SK-N-SH (cell line): ENCODE results near the gene DNAJC24. TPM values are rescaled to one million over a fixed set of nuclear protein-coding genes. Genes with fewer than 3 reads are reported as not detected.
A peak's percentile ranks its signal among the peaks of the same experiment; 100 is the strongest.
"Not testable (repeated sequence)": the region's sequence is repeated elsewhere in the genome, so short reads cannot be mapped to it uniquely, and the experiment has no call there.

Source experiments
- CTCF ChIA-PET: fragments of 300-600, 350-600 bp; formaldehyde crosslinking; extraction: SDS; loops from one replicate; lab custom pipeline; 2021; lab: Yijun Ruan, JAX
- POLR2A ChIA-PET: fragments of 350-600 bp; sonication (Branson Sonifier 250); formaldehyde crosslinking; extraction: SDS; loops from one replicate; lab custom pipeline; 2020; ENCODE audit warnings: antibody characterized with exemption, inconsistent platforms; lab: Yijun Ruan, JAX
- DNase-seq: peaks from one replicate; pipeline ENCODE4 v3.0.0; 2012
- H2AFZ ChIP-seq: fragments of 200-600 bp; sonication (generic); 2 replicates; pipeline ENCODE4 v1.8.1; 2016; ENCODE audit warnings: antibody characterized with exemption, mild to moderate bottlenecking, low read depth
- H3F3A ChIP-seq: fragments of 200-600 bp; sonication (generic); replicated peaks from 2 replicates; pipeline ENCODE3; 2016; ENCODE audit warnings: antibody characterized with exemption, mild to moderate bottlenecking; ENCODE audit not compliant: insufficient read depth
- H3K27ac ChIP-seq, 2 experiments: fragments of 200-500 bp in 1 of 2; fragments of 200-600 bp in 1 of 2; sonication (Bioruptor generic) in 1 of 2; sonication (generic), shearing (Covaris generic) in 1 of 2; 2 replicates each; pipeline versions ENCODE4 v1.5.1 to v1.6.1; 2014 to 2016; ENCODE audit warnings: low read depth in 2 of 2, inconsistent platforms in 1 of 2, low read length in 1 of 2, mild to moderate bottlenecking in 1 of 2, mixed read lengths in 1 of 2
- H3K27me3 ChIP-seq: fragments of 200-600 bp; sonication (generic), shearing (Covaris generic); 2 replicates; pipeline ENCODE4 v1.6.1; 2016; ENCODE audit warnings: mixed run types; ENCODE audit not compliant: insufficient read depth
- H3K36me3 ChIP-seq, 2 experiments: fragments of 200-500 bp in 1 of 2; fragments of 200-600 bp in 1 of 2; sonication (Bioruptor generic) in 1 of 2; sonication (generic) in 1 of 2; replicated peaks in 1 of 2; 2 replicates each; pipeline versions ENCODE3 to v1.5.1; 2014 to 2016; ENCODE audit warnings: low read length in 1 of 2, mild to moderate bottlenecking in 1 of 2; ENCODE audit not compliant: insufficient read depth in 2 of 2, control insufficient read depth in 1 of 2
- H3K4me1 ChIP-seq, 2 experiments: fragments of 200-500 bp in 1 of 2; fragments of 200-600 bp in 1 of 2; sonication (Bioruptor generic) in 1 of 2; sonication (generic), shearing (Covaris generic) in 1 of 2; 2 replicates each; pipeline versions ENCODE4 v1.5.1 to v1.6.1; 2014 to 2016; ENCODE audit warnings: low read depth in 1 of 2, low read length in 1 of 2, mixed run types in 1 of 2; ENCODE audit not compliant: insufficient read depth in 2 of 2, control insufficient read depth in 1 of 2
- H3K4me2 ChIP-seq: fragments of 200-600 bp; sonication (generic), shearing (Covaris generic); 2 replicates; pipeline ENCODE4 v1.6.1; 2017; ENCODE audit warnings: mixed run types
- H3K4me3 ChIP-seq, 2 experiments: fragments of 200-500 bp in 1 of 2; fragments of 200-600 bp in 1 of 2; sonication (Bioruptor generic) in 1 of 2; sonication (generic), shearing (Covaris generic) in 1 of 2; 2 replicates each; pipeline versions ENCODE4 v1.5.1 to v1.8.1; 2014 to 2016; ENCODE audit warnings: low read depth in 2 of 2, inconsistent platforms in 1 of 2, low read length in 1 of 2, mild to moderate bottlenecking in 1 of 2, mixed read lengths in 1 of 2, moderate library complexity in 1 of 2
- H3K79me2 ChIP-seq: fragments of 200-600 bp; sonication (generic); 2 replicates; pipeline ENCODE4 v1.8.1; 2017; ENCODE audit warnings: mild to moderate bottlenecking; ENCODE audit not compliant: insufficient read depth
- H3K9ac ChIP-seq: fragments of 200-600 bp; sonication (generic); 2 replicates; pipeline ENCODE4 v1.6.1; 2017; ENCODE audit warnings: mixed run types
- H3K9me2 ChIP-seq: fragments of 200-600 bp; sonication (generic); 2 replicates; pipeline ENCODE4 v1.6.1; 2017; ENCODE audit warnings: mixed run types
- H3K9me3 ChIP-seq: fragments of 200-600 bp; sonication (generic); 2 replicates; pipeline ENCODE4 v1.6.1; 2017; ENCODE audit warnings: mixed run types, mild to moderate bottlenecking, moderate library complexity
- H4K20me1 ChIP-seq: fragments of 200-600 bp; sonication (generic); 2 replicates; pipeline ENCODE4 v1.6.1; 2017; ENCODE audit warnings: mild to moderate bottlenecking, mixed run types; ENCODE audit not compliant: insufficient read depth
- CHD2 ChIP-seq: fragments of 150-350 bp; IDR thresholded peaks from 2 replicates; pipeline ENCODE4 v1.6.1; 2018; ENCODE audit warnings: low read length; ENCODE audit not compliant: partially characterized antibody
- CTCF ChIP-seq: fragments of 200-600 bp; sonication (generic); IDR thresholded peaks from 2 replicates; pipeline ENCODE4 v1.6.1; 2017; ENCODE audit warnings: antibody characterized with exemption, mild to moderate bottlenecking, moderate library complexity
- ELF1 ChIP-seq: IDR thresholded peaks from 2 replicates; pipeline ENCODE4 v1.4.0; 2012
- EP300 ChIP-seq, 2 experiments: IDR thresholded peaks; 2 replicates each; pipeline versions ENCODE4 v1.4.0 to v1.6.1; 2012; ENCODE audit warnings: borderline replicate concordance in 1 of 2, low read depth in 1 of 2, low read length in 1 of 2
- EZH2phosphoT487 ChIP-seq: fragments of 200-600 bp; sonication (generic); IDR thresholded peaks from 2 replicates; pipeline ENCODE4 v1.6.1; 2017; ENCODE audit warnings: low read depth, mixed run types, mild to moderate bottlenecking, antibody characterized with exemption, moderate library complexity, borderline replicate concordance
- FOSL2 ChIP-seq: IDR thresholded peaks from 2 replicates; pipeline ENCODE4 v1.4.0; 2012; ENCODE audit warnings: low read depth, mild to moderate bottlenecking, moderate library complexity, borderline replicate concordance
- FOXJ3 ChIP-seq: sonication (generic); formaldehyde crosslinking; IDR thresholded peaks from 2 replicates; pipeline ENCODE4 v1.5.1; 2020; ENCODE audit warnings: mild to moderate bottlenecking, missing genetic modification reagents
- GABPA ChIP-seq: IDR thresholded peaks from 2 replicates; pipeline ENCODE4 v1.4.0; 2012; ENCODE audit warnings: low read depth, mild to moderate bottlenecking
- JUND ChIP-seq: IDR thresholded peaks from 2 replicates; pipeline ENCODE4 v1.4.0; 2012
- NRF1 ChIP-seq: IDR thresholded peaks from 2 replicates; pipeline ENCODE4 v1.6.1; 2012; ENCODE audit warnings: low read depth, mild to moderate bottlenecking, low read length
- POLR2AphosphoS5 ChIP-seq: IDR thresholded peaks from 2 replicates; pipeline ENCODE4 v1.6.1; 2012; ENCODE audit warnings: low read depth, low read length
- REST ChIP-seq: IDR thresholded peaks from 2 replicates; pipeline ENCODE4 v1.6.1; 2012; ENCODE audit warnings: mild to moderate bottlenecking, low read depth, low read length, moderate library complexity
- RFX5 ChIP-seq: IDR thresholded peaks from 2 replicates; pipeline ENCODE4 v1.6.1; 2012; ENCODE audit warnings: mild to moderate bottlenecking, improper control_type of control experiment, low read length
- SIN3A ChIP-seq: IDR thresholded peaks from 2 replicates; pipeline ENCODE4 v1.6.1; 2012; ENCODE audit warnings: low read depth, mild to moderate bottlenecking, low read length, moderate library complexity, borderline replicate concordance
- SMC3 ChIP-seq: IDR thresholded peaks from 2 replicates; pipeline ENCODE4 v1.6.1; 2012; ENCODE audit warnings: low read depth, low read length, improper control_type of control experiment
- TAF1 ChIP-seq: IDR thresholded peaks from 2 replicates; pipeline ENCODE4 v1.6.1; 2012; ENCODE audit warnings: low read depth, mild to moderate bottlenecking, low read length, moderate library complexity, borderline replicate concordance
- WGBS: methylation state at CpG from one replicate; pipeline ENCODE4 v1.1.6; 2017; ENCODE audit warnings: low lambda C conversion rate; 5-methylcytosine and 5-hydroxymethylcytosine counted together
- polyA plus RNA-seq, 3 experiments: library from polyadenylated mRNA; depleted of rRNA; stranded (reverse); fragments of >200 nt; gene quantifications; 2 replicates each; pipeline ENCODE4 v1.2.3, GENCODE V29; 2012

The DNAJC24 gene
- polyA plus RNA-seq, 1 of the 3 experiments (the other 2 are of a cell fraction), result 6.2 TPM

- TF ChIP-seq REST (no peak), GABPA (peak; percentile 97), SIN3A (peak; percentile 82; the same call in 1 of the 2 replicates), ELF1 (peak; percentile 65), POLR2AphosphoS5 (peak; percentile 93), FOXJ3 (CRISPR knock-in tag) (no peak), NRF1 (no peak), SMC3 (no peak), FOSL2 (no peak), TAF1 (peak; percentile 88), EZH2phosphoT487 (no peak)
Measured at GRCh38 chr11:31369348-31370329, at the start of gene DNAJC24, which contains the start of gene DCDC1 (continued).

GRCh38 chr11:31321494-31321893, 48.2 kb upstream of the DNAJC24 start:
- H3K4me2 ChIP-seq, H3K4me1 ChIP-seq, H3F3A ChIP-seq, H3K27ac ChIP-seq, DNase-seq, H4K20me1 ChIP-seq, H3K36me3 ChIP-seq, H3K4me3 ChIP-seq, H3K9ac ChIP-seq, H2AFZ ChIP-seq, H3K9me3 ChIP-seq, POLR2A ChIA-PET, H3K9me2 ChIP-seq, H3K79me2 ChIP-seq, H3K27me3 ChIP-seq, CTCF ChIA-PET: not testable (repeated sequence)
- 64% methylated on average over 14 of the region's 15 CpGs for WGBS

- POLR2A ChIA-PET, result no interaction called here
- no peak for TF ChIP-seq RFX5
- TF ChIP-seq EP300 (IDR thresholded peaks at IDR 0.05; ENCODE audit: borderline replicate concordance in 1 of 2, low read depth in 1 of 2, low read length in 1 of 2), result no peak
- TF ChIP-seq JUND, result no peak
- TF ChIP-seq EZH2phosphoT487, result no peak
- no peak for TF ChIP-seq FOSL2
- no peak for TF ChIP-seq CTCF
- TF ChIP-seq CHD2, result no peak
Measured at GRCh38 chr11:31323145-31323544, 46.5 kb upstream of the DNAJC24 start.

More at GRCh38 chr11:31323145-31323544, 46.5 kb upstream of the DNAJC24 start:
- Histone ChIP-seq H3K9me2 (no peaks in the 10 kb centered on the region), H3K27ac (no peak overlapping the region), H3K27me3 (no peaks in the 10 kb centered on the region), H3K79me2 (no peaks in the 10 kb centered on the region), H3K4me2 (no peak overlapping the region), H4K20me1 (no peaks in the 10 kb centered on the region), H3K9ac (no peak overlapping the region), H3F3A (no peaks in the 10 kb centered on the region), H3K4me3 (no peak overlapping the region), H3K36me3 (no peaks in the 10 kb centered on the region), H2AFZ (no peak overlapping the region), H3K4me1 (no peaks in the 10 kb centered on the region), H3K9me3 (no peaks in the 10 kb centered on the region)
- DNase-seq, result no peak
- WGBS, result 38% methylated on average over 4 of the region's 4 CpGs
- CTCF ChIA-PET, result no interaction called here
